ENCODE measurements around the gene PPP3CA.
A peak's percentile ranks its signal among the peaks of the same experiment; 100 is the strongest.
"Not testable (repeated sequence)": the region's sequence is repeated elsewhere in the genome, so short reads cannot be mapped to it uniquely, and the experiment has no call there.

The PPP3CA gene

DNA sequence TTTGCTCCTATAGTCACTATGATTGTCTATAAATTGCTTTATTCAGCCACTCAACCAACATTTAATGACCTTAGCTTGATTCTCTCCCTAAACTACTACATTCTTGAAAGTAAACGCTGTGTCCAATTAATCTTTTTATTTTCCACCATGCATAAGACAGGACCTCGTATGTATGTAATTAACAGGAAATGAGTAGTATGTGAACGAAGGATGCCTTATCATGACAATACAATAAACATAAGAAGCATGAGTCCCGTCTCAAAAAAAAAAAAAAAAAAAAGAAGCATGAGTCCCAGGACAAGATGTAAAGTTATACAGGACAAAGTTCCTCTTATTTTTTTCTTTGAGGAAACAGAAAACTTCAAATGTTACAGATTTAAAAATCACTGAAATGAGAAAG lies 92.5 kb downstream of the PPP3CA start:
- DNase-seq (ENCODE audit: low spot score): no peak

DNA sequence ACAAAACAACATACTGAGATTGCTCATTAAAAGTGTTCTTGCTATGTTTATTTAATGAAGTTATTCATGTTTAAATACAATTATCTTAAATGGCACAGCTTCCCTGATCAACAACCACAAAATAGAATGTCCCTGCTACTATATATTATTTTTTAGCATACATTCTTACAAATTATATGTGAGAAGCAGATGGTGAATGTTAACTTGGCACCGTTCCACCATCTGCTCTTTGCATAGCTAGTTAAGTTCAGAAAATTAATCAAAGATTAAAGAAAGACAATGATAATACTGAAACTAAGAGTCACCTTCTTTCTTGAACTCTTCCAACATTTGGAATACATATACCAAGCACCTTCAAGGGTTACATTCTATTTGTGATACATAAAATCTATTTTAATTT lies 94.2 kb downstream of the PPP3CA start:
- no peak for DNase-seq (ENCODE audit: low spot score)

DNA sequence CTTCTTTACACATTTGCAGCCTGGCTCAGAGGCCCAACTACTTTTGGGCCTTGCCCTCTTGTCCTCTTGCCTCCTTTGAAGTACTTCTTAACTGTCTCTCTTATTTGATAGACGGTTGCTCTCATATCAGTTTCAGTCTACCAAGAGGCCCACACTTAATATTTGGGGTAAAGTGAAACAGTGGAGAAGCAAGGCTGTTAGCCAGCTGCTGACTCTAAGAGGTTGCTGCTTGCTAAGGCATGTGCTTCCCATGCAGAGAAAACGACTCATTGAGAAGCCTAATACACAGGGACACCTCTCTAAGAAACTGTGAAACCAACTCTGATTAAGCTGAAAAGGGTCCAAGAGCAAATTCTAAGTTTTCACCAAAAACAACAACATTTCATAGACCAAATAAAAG lies 94.6 kb downstream of the PPP3CA start:
- no peak for DNase-seq (ENCODE audit: low spot score)

DNA sequence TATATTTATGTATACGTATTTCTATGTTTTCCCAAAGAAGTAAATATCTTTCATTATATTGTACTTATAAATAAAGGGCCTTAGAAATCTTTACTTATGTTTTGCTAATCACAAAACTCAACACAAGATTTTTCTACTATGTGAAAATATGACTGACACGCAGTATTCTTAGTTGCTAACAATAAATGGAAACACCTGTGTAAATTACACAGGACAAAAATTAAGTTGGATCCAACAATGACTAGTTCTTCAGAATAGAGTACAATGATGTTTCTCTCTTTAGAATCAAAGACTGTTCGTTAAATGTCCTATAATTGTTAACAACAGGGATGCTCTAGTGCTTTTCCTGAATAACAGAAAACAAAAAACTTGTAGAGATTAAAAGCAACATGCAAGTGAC lies 96.1 kb downstream of the PPP3CA start:
- no peak for DNase-seq (ENCODE audit: low spot score)

DNA sequence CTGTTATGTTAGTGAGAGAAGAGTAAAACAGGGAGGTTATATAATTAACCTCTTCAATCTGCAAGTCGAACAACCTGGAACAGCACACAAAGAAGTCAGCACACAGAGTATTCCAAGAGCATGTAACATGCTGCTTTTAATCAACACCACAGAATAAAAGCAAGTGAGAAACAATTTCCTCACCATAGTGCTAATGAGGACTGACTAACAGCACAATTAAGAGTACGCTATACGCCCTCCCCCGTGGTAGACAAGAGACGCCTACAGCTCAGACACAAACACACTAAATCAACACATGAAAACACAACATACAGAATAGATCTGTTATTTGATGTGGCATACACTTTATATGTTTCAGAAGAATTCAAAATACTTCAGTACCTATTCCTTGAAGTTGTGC lies 103.0 kb downstream of the PPP3CA start:
- DNase-seq (ENCODE audit: low spot score): no peak

DNA sequence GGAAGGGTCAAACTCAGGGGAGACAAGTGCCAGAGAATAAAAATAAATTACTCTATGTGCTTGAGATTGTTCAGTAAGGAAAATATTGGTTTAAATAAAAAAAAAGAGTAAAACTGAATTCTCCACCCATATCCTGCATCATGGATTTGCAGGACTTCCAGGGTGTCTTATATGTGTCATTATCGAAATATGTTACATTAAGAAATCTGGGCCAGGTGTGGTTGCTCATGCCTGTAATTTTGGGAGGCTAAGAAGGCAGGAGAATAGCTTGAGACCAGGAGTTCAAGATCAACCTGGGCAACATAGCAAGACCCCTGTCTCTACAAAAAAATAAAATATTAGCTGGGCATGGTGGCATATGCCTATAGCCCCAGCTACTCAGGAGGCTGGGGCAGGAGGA lies 104.9 kb downstream of the PPP3CA start:
- no peak for DNase-seq (ENCODE audit: low spot score)

DNA sequence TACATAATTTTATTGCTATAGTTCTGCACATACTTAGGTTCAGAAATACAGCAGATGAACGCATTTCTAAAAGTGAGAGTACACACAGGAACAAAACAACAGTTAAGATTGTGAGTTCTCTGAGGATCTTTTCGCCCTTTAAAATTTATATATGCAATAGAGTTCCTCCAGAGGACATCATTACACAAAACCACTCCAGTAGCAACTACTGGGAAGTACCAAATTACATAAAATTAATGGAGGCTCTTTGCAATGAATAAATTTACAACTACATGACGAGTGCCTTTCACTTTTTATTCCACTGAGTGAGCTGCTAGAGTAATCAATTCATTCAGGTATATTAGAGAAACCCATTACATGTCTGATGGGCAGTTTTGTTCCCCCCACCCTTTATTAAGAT lies 107.2 kb downstream of the PPP3CA start:
- DNase-seq (ENCODE audit: low spot score): no peak

DNA sequence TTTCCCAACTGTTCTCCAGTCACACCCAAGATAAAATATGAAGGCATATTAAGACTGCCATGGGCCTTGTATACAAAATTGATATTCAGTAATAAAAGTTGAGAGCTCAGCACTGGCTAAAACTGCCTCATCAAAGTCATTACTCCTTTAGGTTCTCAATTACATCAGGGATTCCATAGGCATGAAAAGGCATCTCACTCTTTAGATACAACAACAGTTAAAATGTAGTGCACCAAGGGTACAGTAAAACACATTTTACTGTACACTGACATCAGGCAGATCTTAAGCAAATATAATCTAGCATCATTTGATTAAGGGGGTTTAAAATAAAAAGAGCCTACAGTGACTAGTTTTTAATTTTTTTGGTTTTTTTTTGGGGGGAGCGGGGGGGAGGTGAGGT lies 107.7 kb downstream of the PPP3CA start:
- DNase-seq (ENCODE audit: low spot score): peak; percentile 18

DNA sequence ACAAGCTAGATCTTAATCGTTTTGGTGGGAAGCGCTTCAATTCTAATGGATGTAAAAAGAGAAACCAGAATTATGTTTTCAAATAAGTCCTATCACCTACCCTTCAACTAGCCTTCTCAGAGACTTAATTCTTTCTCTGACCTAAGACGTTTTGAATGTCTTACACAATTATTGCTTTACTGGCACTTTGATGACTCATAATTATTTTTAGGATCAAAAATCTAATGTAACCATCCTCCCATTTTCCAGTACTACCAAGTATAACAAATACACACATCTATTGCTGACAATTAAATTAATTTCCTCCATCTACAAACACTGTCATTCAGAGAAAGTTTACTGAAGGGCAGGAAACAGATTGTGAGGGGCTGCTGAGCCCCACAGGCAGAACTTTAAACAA lies 108.6 kb downstream of the PPP3CA start:
- DNase-seq (ENCODE audit: low spot score): no peak

DNA sequence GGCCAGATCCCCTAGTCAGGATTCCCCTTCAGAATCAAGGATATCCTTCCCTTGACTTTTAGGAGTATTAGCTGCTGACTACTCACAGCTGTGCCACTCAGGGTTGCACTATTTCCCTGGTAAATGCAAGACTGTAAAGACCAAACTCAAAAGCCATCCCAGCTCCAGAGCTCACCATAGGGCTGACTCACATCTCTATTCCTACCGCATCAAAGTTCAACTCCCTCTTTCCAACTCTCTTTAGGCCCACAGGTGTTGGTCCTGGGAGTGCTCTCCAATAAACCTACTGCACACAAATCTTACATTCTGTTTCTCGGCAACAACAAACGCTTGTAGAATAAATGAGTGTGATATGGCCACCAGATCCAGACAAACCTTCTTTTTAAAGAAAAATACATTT lies 109.6 kb downstream of the PPP3CA start:
- peak; percentile 69 for DNase-seq (ENCODE audit: low spot score)

DNA sequence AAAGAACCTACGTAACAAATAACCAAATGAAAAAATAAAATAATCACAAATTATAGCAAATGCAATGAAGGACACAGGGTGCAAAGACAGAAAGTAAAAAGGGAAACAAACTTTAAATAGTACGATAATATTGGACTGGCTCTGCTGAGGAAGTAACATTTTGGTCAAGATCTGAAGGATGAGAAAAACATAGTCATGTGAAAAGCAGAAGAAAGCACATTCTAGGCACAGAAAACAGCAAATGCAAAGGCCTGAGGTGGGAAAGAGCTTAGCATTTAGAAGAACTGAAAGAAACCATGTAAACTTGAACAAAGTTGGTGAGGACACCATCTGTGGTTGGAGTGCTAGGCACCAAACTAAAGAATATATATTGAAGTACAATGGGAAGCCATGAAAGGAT lies 111.2 kb downstream of the PPP3CA start:
- no peak for DNase-seq (ENCODE audit: low spot score)

DNA sequence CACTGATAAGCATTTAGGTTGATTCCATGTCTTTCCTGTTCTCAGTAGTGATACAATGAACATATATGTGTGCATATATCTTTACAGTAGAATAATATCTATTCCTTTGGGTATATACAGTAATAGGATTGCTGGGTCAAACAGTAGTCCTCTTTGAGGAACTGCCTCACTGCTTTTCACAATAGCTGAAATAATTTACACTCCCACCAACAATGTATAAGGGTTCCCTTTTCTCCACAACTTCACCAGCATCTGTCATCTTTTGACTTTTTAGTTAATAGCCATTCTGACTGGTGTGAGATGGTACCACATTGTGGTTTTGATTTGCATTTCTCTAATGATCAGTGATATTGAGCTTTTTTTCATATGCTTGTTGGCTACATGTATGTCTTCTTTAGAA lies 113.2 kb downstream of the PPP3CA start:
- DNase-seq (ENCODE audit: low spot score): not testable (repeated sequence)

DNA sequence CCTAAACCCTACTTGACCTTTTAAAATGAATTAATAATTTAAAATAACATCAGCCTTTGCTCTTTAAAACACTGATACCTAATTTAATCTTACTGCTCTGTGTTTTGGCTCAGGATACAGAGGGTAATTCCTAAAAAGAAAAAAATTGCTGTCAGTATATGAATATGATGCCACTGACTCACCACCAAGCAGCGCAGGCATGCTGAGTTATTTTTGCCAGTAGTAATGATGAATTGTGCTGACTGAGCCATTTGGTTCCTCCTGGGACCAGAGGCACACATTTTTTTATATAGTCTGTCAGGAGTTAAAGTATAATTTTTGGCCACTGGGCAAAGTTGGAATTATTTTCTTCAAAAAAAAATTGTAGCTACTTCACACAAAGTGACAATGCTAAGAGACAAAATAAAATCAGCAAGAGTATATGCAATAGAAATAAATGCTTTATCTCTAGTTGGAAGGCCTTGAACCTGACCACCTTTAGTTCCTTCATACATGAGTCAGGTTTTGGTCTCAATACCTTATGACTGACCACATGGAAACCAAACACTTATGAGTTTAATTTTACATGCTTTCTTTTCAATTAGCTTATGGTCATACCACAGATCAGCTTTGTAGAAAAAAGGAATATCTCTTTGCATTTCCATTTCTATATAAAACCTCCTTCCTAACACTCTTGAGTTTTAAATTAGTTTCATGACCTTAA lies 115.1 kb downstream of the PPP3CA start:
- no peak for DNase-seq (ENCODE audit: low spot score)

DNA sequence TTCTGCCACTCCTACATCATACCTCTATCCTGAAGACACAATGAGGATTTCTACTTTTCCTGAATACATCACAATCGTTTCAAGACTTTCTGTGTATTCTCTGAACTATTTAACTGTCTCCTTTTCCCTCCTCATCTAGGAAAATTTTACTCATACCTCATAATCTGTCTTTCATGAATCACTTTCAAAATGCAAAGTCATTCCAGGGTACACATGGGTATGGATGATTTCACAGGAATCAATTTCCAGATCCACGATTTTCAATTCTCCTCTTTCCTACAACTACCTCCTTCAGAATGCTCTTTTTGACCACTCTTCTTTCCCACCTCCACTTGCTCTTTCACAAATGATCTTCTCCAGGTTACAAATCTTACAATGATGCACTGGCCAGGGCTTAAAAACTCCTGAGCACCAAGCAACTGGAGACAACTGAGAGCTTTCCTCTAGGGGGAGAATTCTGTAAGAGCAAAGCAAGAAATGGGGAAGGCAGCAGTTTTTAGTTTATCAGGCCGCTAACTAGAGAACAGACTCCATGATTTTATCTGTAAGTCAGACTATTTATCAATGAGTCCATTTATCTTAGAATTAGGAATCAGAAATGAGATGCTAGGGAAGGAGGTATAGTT lies 116.4 kb downstream of the PPP3CA start:
- DNase-seq (ENCODE audit: low spot score): no peak

DNA sequence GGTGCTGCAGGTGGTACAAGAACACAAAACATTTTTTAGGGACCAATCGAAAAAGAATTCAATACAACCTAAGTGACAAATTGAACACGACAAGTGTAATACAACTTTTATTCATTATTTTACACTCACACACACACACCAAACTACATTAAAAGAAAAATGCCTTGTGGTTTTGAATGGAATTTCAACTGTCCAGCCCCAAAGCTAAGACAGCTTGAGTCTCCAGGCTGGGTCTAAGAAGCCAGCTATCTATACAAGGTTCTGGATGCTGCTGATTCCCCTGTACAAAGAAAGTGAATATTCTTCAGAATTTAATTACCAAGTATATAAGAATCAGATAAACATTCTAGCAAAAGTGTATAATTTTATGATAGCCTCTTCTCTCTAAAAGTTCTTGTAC lies 118.2 kb downstream of the PPP3CA start:
- DNase-seq (ENCODE audit: low spot score): no peak

DNA sequence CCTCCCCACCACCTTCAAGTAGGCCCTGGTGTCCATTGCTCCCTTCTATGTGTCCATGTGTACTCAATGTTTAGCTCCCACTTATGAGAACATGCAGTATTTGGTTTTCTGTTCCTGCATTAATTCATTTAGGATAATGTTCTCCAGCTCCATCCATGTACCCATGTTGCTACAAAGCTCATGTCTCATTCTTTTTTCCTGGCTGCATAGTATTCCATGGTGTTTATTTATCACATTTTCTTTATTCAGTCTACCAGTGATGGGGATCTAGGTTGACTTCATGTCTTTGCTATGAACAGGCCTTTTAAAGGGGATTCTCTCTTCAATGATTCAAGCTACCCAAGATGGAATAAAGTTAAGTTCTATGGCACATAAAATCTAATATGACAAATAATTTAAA lies 119.6 kb downstream of the PPP3CA start:
- DNase-seq (ENCODE audit: low spot score): no peak

DNA sequence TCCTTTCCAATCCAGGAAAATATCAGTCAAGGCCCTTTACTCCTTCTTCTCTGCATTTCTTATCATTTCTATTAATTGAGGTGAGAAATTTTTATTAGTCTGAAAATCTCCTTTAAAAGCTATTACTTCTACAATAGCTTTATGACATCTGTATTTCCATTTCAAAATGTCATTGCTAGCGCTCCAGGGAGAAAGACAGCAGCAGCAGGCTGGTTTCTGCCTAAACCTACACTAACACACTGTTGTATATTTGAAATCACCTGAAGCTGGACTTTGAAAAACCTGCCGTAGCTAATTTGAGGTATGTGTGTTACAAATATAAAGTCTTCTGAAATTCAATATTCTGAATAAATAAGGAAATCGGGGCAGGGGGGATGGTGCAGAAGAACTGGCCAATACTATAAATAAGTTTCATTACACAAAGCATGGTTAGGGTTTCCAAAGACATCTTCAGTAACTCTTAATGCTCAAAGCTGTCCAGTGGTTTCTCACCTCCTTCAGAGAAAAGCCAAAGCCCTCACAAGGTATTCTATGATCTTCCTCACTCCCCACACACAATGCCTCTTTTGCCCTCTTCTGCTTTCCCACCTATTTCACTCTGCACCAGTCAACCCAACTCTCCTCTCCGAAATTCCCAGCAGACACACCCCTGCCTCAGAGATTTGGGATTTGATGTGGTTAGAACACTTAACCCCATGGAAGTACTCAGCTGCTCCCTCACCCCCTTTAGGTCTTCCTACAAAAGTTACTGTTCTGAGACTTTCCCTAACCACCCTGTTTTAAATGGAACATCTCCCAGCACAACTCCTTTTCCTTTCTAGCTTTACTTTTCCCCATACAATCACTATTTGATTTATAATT lies 122.7 kb downstream of the PPP3CA start:
- DNase-seq (ENCODE audit: low spot score): peak; percentile 29

DNA sequence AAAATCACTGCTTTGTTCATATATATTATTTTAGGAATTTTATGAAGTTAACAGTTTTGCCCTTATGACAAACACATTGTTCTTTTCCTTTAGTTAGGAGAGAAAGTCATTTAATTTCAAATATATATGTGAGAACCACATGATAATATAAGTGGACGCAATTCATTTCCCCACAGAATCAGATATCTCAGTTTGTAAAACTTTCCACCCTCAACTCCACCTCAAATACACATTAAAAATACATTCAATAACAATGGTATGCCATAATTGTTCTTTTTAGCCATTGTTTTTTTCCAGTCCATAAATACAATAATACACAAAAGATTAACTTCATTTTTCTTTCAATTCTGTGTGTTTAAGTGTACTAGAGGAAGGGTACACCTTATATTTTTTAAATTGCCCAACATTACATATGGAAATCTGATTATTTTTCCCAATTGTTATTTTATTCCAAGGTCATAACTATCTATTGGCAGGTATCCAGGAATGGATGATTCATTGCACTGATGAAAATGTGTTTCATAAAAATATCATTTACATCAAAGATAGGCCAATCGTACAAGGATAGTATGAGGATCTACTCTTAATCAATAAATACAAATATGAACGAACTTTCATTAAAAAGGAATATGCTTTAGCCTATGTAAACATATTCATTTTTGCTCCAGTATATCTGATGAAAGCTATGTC lies 125.0 kb downstream of the PPP3CA start:
- no peak for DNase-seq (ENCODE audit: low spot score)

DNA sequence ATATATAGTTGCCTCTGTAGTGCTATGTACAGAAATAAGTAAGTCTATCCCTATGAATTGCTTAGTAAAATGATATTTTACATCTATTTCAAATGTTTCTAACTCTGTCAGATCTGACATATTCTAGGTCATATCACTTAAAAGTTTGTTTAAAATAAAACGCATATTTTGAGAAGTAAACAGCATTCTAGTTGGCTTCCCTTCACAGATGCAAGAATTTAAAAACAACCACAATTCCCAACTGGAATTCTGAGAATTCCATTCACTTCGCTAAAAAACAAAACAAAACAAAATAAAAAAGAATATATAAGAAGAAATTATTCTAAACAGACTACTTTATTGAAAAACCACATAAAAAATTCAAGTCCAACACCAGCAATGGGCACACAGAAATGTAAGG lies 126.0 kb downstream of the PPP3CA start:
- DNase-seq (ENCODE audit: low spot score): no peak

DNA sequence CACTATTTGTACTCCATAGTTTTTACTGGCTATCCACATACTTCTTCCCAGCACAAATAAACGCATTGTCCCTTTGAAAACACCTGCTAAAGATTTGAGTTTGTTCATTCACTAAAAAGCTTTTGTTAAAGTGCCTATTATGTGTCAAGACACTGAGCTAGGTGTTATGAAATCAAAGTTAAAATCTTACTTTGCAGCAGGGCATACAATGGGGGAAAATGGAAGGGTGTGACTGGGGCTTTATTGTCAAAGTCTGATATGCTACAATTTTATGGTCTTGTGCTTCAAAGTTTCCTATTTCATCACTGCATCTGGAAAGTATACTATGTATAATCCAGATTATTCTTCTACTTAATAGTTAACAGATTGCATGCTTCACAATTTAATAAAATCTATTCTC lies 128.4 kb downstream of the PPP3CA start:
- no peak for DNase-seq (ENCODE audit: low spot score)

DNA sequence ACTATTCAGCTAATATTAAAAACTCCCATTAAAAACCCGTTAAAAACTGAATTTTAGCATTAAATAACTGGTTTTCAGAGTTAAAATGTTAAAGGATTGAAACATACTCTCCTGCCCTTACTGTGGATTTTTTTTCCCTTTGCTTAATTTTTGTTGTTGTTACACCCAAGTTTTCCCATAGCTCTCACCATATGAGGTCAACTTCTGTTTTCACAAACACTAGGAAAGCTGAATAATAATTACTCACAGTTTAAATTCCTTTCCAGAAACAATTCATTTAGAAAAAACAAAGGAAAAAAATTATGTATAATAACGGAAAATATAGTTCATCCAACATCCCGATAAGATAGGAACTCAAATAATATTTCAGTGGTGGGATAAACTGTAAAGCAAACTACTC lies 129.0 kb downstream of the PPP3CA start:
- DNase-seq (ENCODE audit: low spot score): no peak

DNA sequence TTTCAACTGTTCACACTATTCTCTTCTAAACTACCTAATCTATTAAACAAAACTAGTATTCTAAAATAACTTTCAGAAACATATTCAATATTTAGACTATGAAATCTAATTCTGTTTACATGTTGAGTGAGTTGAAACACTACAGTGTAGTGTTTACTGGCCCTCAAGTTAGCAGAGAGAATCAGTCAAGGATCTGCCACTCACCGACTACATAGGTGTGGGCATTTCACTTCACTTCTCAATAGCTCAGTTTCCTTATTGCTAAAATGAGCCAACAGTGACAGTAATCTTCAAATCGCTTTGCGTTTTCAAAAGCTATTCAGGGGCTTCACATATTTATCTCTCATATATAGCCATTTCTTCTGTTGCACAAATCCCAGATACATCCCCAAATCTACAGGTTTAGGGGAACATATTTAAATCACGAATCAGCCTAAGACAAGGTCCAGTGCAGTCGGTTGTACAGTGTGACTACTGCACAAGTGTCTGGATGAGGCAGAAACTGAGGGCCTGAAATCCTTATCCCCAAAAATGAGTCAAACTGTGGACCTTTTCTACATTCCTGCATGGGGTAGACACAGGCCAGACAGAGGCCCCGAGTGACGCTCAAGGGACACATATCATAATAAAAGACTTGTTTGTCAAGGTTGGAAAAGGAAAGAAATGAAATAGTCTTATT lies 129.8 kb downstream of the PPP3CA start:
- no peak for DNase-seq (ENCODE audit: low spot score)
